Astrocyte of the spinal cord (primary cell): ENCODE data around the gene INPP5J.

ENCODE experiments used
- DNase-seq: peaks from one replicate; pipeline ENCODE4 v3.0.0; 2011; ENCODE audit warnings: low read depth, low spot score
- H3K4me3 ChIP-seq: 2 replicates; pipeline ENCODE4 v1.5.1; 2011; ENCODE audit warnings: low read depth, mild to moderate bottlenecking, low read length, moderate library complexity
- CTCF ChIP-seq: IDR thresholded peaks from 2 replicates; pipeline ENCODE4 v1.5.1; 2012; ENCODE audit warnings: low read depth, mild to moderate bottlenecking, low read length, inconsistent platforms
- in situ Hi-C: cut with HindIII; loops from 2 replicates; pipeline ENCODE4 v1.10.0; 2017; ENCODE audit warnings: low sequenced_read_pairs

The INPP5J gene

GRCh38 chr22:31118046-31118820 lies 4.5 kb upstream of the INPP5J start:
- DNase-seq, result no peak
- in situ Hi-C loops, result no loop called here
- TF ChIP-seq CTCF, result no peak
- H3K4me3 ChIP-seq, result no peak overlapping the region

DNA sequence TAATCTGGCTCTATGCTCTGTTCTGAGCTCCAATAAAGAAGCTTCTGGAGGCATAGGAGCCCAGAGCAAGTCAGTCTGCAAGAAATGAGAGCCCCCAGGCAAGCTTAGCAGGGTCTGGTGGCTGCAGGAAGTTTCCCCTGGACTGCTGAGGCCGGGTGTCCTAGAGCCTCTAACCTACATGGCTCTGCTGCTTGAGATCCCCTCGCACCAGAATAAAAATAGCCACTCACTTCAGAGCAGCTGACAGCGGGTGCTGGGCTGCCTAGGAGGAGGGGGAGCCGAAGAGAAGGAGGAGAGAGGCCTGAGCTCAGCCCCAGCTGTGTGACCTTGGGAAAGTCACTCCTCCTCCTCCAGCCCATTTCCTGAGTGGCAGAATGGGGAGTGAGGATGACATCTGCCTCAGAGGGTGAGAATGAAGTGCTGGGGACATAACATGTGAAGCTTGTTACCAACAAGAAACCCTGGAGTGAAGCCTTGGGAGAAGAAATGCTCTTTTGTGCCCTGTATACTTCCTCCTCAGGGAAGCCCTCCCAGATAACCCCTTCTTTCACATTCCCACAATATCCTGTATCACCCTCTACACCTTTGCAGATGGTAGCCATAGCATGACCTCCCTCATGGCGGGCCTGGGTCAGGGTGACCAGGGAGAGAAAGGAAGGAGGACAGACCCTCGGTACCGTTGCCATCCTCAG lies 3.6 kb upstream of the INPP5J start:
- in situ Hi-C loops, result no loop called here
- DNase-seq, result no peak
- TF ChIP-seq CTCF, result no peak
- no peak overlapping the region for H3K4me3 ChIP-seq

GRCh38 chr22:31120230-31120629 lies 2.5 kb upstream of the INPP5J start:
- in situ Hi-C loops, result no loop called here
- DNase-seq, result no peak
- H3K4me3 ChIP-seq, result no peak overlapping the region
- no peak for TF ChIP-seq CTCF

- in situ Hi-C loops, result no loop called here
- no peak overlapping the region for H3K4me3 ChIP-seq
- no peak for TF ChIP-seq CTCF
- DNase-seq, result no peak
Measured at GRCh38 chr22:31120642-31121041, 2.1 kb upstream of the INPP5J start.

- TF ChIP-seq CTCF, result no peak
- H3K4me3 ChIP-seq, result no peak overlapping the region
- in situ Hi-C loops, result no loop called here
- no peak for DNase-seq
Measured at GRCh38 chr22:31121403-31121802, 1.4 kb upstream of the INPP5J start.

GRCh38 chr22:31122196-31122531 lies 602 bp upstream of the INPP5J start:
- no peak overlapping the region for H3K4me3 ChIP-seq
- in situ Hi-C loops, result no loop called here
- no peak for TF ChIP-seq CTCF
- no peak for DNase-seq
